GM12878 (cell line): Measurements from ENCODE around the gene RGS19. TPM values are rescaled to one million over a fixed set of nuclear protein-coding genes. Genes with fewer than 3 reads are reported as not detected.

ENCODE experiments used
- ATAC-seq: fragments of 200-7000 bp; cut with Tn5 transposase; 3 replicates; pipeline ENCODE4 v1.9.1; 2020; ENCODE audit warnings: mild to moderate bottlenecking, moderate library complexity
- BruUV-seq: library from RNA; stranded (reverse); fragments of 400-500 nt; replicated peaks from 2 replicates; lab custom pipeline; 2021; lab: Mats Ljungman, UMichigan
- CTCF ChIA-PET: fragments of 300-600 bp; sonication (Branson Sonifier 250); formaldehyde crosslinking; extraction: SDS; loops from one replicate; lab custom pipeline; 2021; ENCODE audit warnings: inconsistent platforms; lab: Yijun Ruan, JAX
- POLR2A ChIA-PET: fragments of 350-600 bp; formaldehyde crosslinking; extraction: SDS; loops from one replicate; lab custom pipeline; 2021; ENCODE audit warnings: inconsistent platforms; lab: Charles Lee
- RAD21 ChIA-PET: fragments of 300-600 bp; sonication (Branson Sonifier 250); formaldehyde crosslinking; loops from one replicate; lab custom pipeline; 2023; ENCODE audit warnings: antibody characterized with exemption; ENCODE audit not compliant: unreplicated experiment; lab: Charles Lee
- SMC1A ChIA-PET: fragments of 300-600 bp; sonication (Branson Sonifier 250); formaldehyde crosslinking; loops from one replicate; lab custom pipeline; 2023; ENCODE audit not compliant: unreplicated experiment, uncharacterized antibody; lab: Charles Lee
- DNase-seq: peaks from one replicate; pipeline ENCODE4 v3.0.0-alpha.2; 2011; ENCODE audit warnings: low read depth, low spot score
- FAIRE-seq: peaks from 3 replicates; lab custom pipeline; 2011; peaks lifted over from hg19 to GRCh38; lab: Jason Lieb, UNC
- H2AFZ ChIP-seq: 2 replicates; pipeline ENCODE4 v1.6.0; 2011; ENCODE audit warnings: low read depth, low read length, control low read depth; ENCODE audit not compliant: control insufficient read depth
- H3K27ac ChIP-seq: 2 replicates; pipeline ENCODE4 v1.5.1; 2011; ENCODE audit warnings: control low read depth; ENCODE audit not compliant: control insufficient read depth, insufficient read depth
- H3K27me3 ChIP-seq, 2 experiments: replicated peaks in 1 of 2; 2 replicates each; pipeline versions ENCODE4 v1.6.0 to v1.6.1; 2011; ENCODE audit warnings: low read length in 1 of 2; ENCODE audit not compliant: control insufficient read depth in 2 of 2, insufficient read depth in 2 of 2
- H3K36me3 ChIP-seq, 2 experiments: 2 replicates each; pipeline ENCODE4 v1.5.1; 2011; ENCODE audit warnings: low read length in 1 of 2; ENCODE audit not compliant: control insufficient read depth in 2 of 2, insufficient read depth in 2 of 2
- H3K4me1 ChIP-seq: 2 replicates; pipeline ENCODE4 v1.6.1; 2011; ENCODE audit warnings: mild to moderate bottlenecking, low read length, moderate library complexity, mixed read lengths; ENCODE audit not compliant: control insufficient read depth, insufficient read depth
- H3K4me2 ChIP-seq: 2 replicates; pipeline ENCODE4 v1.6.0; 2011; ENCODE audit warnings: control low read depth; ENCODE audit not compliant: control insufficient read depth, insufficient read depth
- H3K4me3 ChIP-seq: fragments of 200-600 bp; sonication (generic); 2 replicates; pipeline ENCODE4 v1.5.1; 2016
- H3K79me2 ChIP-seq: 2 replicates; pipeline ENCODE4 v1.6.0; 2011; ENCODE audit warnings: low read length; ENCODE audit not compliant: control insufficient read depth, insufficient read depth
- H3K9ac ChIP-seq: 2 replicates; pipeline ENCODE4 v1.8.0; 2011; ENCODE audit warnings: low read length, control low read depth, mixed read lengths; ENCODE audit not compliant: control insufficient read depth, insufficient read depth
- H3K9me3 ChIP-seq: replicated peaks from 3 replicates; pipeline ENCODE4 v1.5.1; 2011; ENCODE audit warnings: mild to moderate bottlenecking, low read length; ENCODE audit not compliant: control insufficient read depth, insufficient read depth
- H4K20me1 ChIP-seq: 2 replicates; pipeline ENCODE4 v1.6.0; 2011; ENCODE audit not compliant: control insufficient read depth, insufficient read depth
- CREM ChIP-seq: IDR thresholded peaks from 2 replicates; pipeline ENCODE4 v1.6.1; 2014; ENCODE audit warnings: antibody characterized with exemption, low read depth
- DPF2 ChIP-seq: fragments of 450-650 bp; IDR thresholded peaks from 2 replicates; pipeline ENCODE4 v1.6.1; 2017; ENCODE audit warnings: mild to moderate bottlenecking
- E2F4 ChIP-seq: IDR thresholded peaks from 2 replicates; pipeline ENCODE4 v1.6.1; 2012; ENCODE audit warnings: low read depth, low read length, improper control_type of control experiment
- IKZF1 ChIP-seq: fragments of 450-650 bp; conservative IDR thresholded peaks from 2 replicates; pipeline ENCODE4 v1.6.1; 2017; ENCODE audit warnings: antibody characterized with exemption, mild to moderate bottlenecking
- KAT2A ChIP-seq: conservative IDR thresholded peaks from 2 replicates; pipeline ENCODE4 v1.6.1; 2011; ENCODE audit warnings: low read depth, low read length; ENCODE audit not compliant: control insufficient read depth
- KDM1A ChIP-seq: fragments of 200-600 bp; sonication (generic); IDR thresholded peaks from 2 replicates; pipeline ENCODE4 v1.6.1; 2016; ENCODE audit warnings: borderline replicate concordance
- NR2F1 ChIP-seq: fragments of 450-650 bp; conservative IDR thresholded peaks from 2 replicates; pipeline ENCODE4 v1.6.1; 2017; ENCODE audit warnings: mild to moderate bottlenecking
- RAD21 ChIP-seq: IDR thresholded peaks from 2 replicates; pipeline ENCODE4 v1.6.1; 2011; ENCODE audit warnings: mild to moderate bottlenecking, low read depth, low read length, moderate library complexity; ENCODE audit not compliant: insufficient read depth
- RB1 ChIP-seq: fragments of 450-650 bp; formaldehyde crosslinking; IDR thresholded peaks from 2 replicates; pipeline ENCODE4 v1.6.1; 2017; ENCODE audit warnings: mild to moderate bottlenecking, borderline replicate concordance
- RFX5 ChIP-seq: IDR thresholded peaks from 2 replicates; pipeline ENCODE4 v1.6.1; 2011; ENCODE audit warnings: low read depth, low read length, improper control_type of control experiment
- SMARCA5 ChIP-seq: fragments of 450-650 bp; IDR thresholded peaks from 2 replicates; pipeline ENCODE4 v1.6.1; 2017; ENCODE audit warnings: mild to moderate bottlenecking
- SMC3 ChIP-seq: IDR thresholded peaks from 2 replicates; pipeline ENCODE4 v1.6.1; 2011; ENCODE audit warnings: low read length, improper control_type of control experiment, borderline replicate concordance
- SUZ12 ChIP-seq: fragments of 200-600 bp; sonication (generic); IDR thresholded peaks from one replicate; pipeline ENCODE4 v1.6.1; 2018; ENCODE audit warnings: antibody characterized with exemption, mild to moderate bottlenecking; ENCODE audit not compliant: unreplicated experiment
- WGBS: methylation state at CpG from one replicate; pipeline ENCODE4 v1.1.6; 2016; ENCODE audit warnings: low lambda C conversion rate; ENCODE audit not compliant: insufficient replicate concordance, insufficient coverage; ENCODE audit errors: missing lambda C conversion rate; 5-methylcytosine and 5-hydroxymethylcytosine counted together
- in situ Hi-C: fragments of 300-500 bp; cut with MboI; formaldehyde crosslinking; loops from 9 replicates; pipeline ENCODE4 v1.14.3; 2018; ENCODE audit warnings: mixed read lengths
- intact Hi-C: fragments of 100-400 bp; cut with micrococcal nuclease; formaldehyde crosslinking; loops from one replicate; pipeline ENCODE4 v1.14.2; 2022; ENCODE audit not compliant: unreplicated experiment
- polyA plus RNA-seq, 11 experiments: library from polyadenylated mRNA; depleted of rRNA in 4 of 11; unstranded in 6 of 11; stranded (reverse) in 5 of 11; fragments of >200 nt; fragmentation: Nextera tagmentation in 4 of 11; fragmentation: Illumina TruSeq in 1 of 11; extraction: Ambion mirVana in 4 of 11; extraction: Trizol in 1 of 11; gene quantifications; 1 replicate in 1 of 11; 2 replicates in 10 of 11; pipeline versions ENCODE4 v1.2.1 to v1.2.3, GENCODE V29; 2011 to 2016; ENCODE audit warnings: inconsistent platforms in 2 of 11, missing spikeins in 2 of 11, low read depth in 1 of 11
- total RNA-seq, 4 experiments: library from RNA; depleted of rRNA in 3 of 4; stranded (reverse); fragments of >200 nt in 3 of 4; fragmentation: Illumina TruSeq in 1 of 4; extraction: Trizol in 1 of 4; gene quantifications; 2 replicates each; pipeline versions ENCODE4 v1.2.1 to v1.2.3, GENCODE V29; 2013 to 2021
- TF ChIP-seq, protein P1 (sequence below): fragments of 450-650 bp; IDR thresholded peaks from 2 replicates; pipeline ENCODE4 v1.6.1; 2017; ENCODE audit warnings: mild to moderate bottlenecking, moderate library complexity

Gene RGS19
- total and polyA plus RNA-seq, 10 of the 15 experiments (the other 5 are each of a cell fraction or from before 2014, with no cell fraction given), result 0.82 to 62.4 (median 39.8) TPM

- TF ChIP-seq KDM1A, result no peak
- TF ChIP-seq IKZF1, result no peak
Observed at GRCh38 chr20:64102647-64103354, 23.5 kb upstream of the RGS19 start (continued).

DNA sequence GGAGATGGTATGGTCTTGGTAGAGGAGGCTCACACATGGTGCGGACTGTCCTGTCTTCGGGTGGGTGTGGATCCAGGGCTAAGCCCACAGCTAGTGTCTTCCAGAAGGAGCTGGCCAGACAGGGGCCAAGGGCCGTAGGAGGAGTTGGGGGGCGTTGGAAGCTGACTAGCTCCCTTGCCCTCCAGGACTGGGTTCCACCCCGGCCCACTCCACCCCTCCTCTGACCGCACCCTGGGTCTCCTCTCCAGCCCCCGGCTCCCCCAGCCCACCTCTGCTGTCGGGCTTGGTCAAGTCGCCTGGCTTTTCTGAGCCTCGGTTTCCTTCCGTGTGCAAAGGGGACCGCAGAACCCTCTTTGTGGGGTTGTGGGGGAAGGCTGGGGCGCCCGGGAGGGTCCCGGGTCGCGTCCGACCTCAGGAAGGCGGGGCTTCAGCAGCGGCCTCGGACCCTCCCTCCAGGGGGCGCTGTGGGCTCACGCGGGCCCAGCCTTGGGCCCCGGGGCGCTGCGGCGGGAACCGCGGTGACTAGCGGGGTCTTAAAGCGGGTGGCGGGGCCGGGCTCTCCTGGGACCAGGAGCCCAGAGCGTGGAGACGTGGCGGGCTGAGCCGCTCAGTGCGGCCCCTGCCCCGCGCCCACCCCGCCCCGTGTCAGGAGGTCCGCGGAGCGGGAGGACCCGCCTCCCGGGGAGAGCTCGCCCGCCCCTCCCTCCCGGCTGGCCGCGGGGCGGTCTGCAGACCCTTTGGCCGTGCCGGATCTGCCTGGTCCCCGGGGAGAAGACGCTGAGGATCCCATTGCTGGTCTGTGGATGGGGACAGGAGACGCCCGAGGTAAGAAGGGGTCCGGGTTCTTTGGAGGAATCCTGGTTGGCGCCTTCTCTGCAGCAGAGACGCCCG lies 22.7 kb upstream of the RGS19 start:
- no peaks in the 10 kb centered on the region for H3K79me2 ChIP-seq
- ChIA-PET SMC1A (interaction anchor here (1.3 to 1.6 kb wide), 3 partner anchors 10 to 22 kb away, joined by 3 to 5 read pairs (median 3); partner anchors contain the start of genes OPRL1 and RGS19), RAD21 (interaction anchor here (0.6 to 1.3 kb wide), 5 partner anchors 18 to 61 kb away, joined by 3 to 10 read pairs (median 4); no protein-coding TSS in a partner anchor), CTCF (interaction anchor here (0.6 to 2.2 kb wide), 10 partner anchors 9 to 552 kb away, joined by 3 to 16 read pairs (median 4); no protein-coding TSS in a partner anchor), POLR2A (no interaction called here)
- H4K20me1 ChIP-seq, result no peaks in the 10 kb centered on the region
- H3K9ac ChIP-seq, result no peak overlapping the region
- peaks cover 9% of the 10 kb centered on the region for H3K4me1 ChIP-seq
- H3K27me3 ChIP-seq, result peaks cover 4 to 11% of the 10 kb centered on the region in 2 experiments; a peak in 3 of 4 replicates
- ATAC-seq (peak; percentile 83), DNase-seq (no peak), FAIRE-seq (no peak)
- H2AFZ ChIP-seq, result no peak overlapping the region
- intact Hi-C loops (no loop called here), in situ Hi-C loops (no loop called here)
- H3K4me3 ChIP-seq, result peak overlapping the region; percentile 22; the same call in 1 of the 2 replicates
- H3K27ac ChIP-seq, result no peak overlapping the region
- WGBS, result 14% methylated on average over 20 of the region's 64 CpGs
- no peaks in the 10 kb centered on the region for H3K9me3 ChIP-seq
- no TSS peak for BruUV-seq
- H3K4me2 ChIP-seq, result no peak overlapping the region; the same call in none of the 2 replicates
- H3K36me3 ChIP-seq, result no peaks in the 10 kb centered on the region
- TF ChIP-seq SUZ12 (peak; percentile 81), NR2F1 (peak; percentile 43), RAD21 (peak; percentile 40), SMC3 (peak; percentile 19; the same call in 1 of the 2 replicates), RFX5 (no peak), DPF2 (0 out of 2 replicates have a peak, but pooled peaks have one; percentile 42), E2F4 (no peak), KAT2A (no peak), RB1 (0 out of 2 replicates have a peak, but pooled peaks have one; percentile 60), CREM (no peak), SMARCA5 (peak; percentile 74; the same call in 1 of the 2 replicates)
- TF ChIP-seq, protein P1, sequence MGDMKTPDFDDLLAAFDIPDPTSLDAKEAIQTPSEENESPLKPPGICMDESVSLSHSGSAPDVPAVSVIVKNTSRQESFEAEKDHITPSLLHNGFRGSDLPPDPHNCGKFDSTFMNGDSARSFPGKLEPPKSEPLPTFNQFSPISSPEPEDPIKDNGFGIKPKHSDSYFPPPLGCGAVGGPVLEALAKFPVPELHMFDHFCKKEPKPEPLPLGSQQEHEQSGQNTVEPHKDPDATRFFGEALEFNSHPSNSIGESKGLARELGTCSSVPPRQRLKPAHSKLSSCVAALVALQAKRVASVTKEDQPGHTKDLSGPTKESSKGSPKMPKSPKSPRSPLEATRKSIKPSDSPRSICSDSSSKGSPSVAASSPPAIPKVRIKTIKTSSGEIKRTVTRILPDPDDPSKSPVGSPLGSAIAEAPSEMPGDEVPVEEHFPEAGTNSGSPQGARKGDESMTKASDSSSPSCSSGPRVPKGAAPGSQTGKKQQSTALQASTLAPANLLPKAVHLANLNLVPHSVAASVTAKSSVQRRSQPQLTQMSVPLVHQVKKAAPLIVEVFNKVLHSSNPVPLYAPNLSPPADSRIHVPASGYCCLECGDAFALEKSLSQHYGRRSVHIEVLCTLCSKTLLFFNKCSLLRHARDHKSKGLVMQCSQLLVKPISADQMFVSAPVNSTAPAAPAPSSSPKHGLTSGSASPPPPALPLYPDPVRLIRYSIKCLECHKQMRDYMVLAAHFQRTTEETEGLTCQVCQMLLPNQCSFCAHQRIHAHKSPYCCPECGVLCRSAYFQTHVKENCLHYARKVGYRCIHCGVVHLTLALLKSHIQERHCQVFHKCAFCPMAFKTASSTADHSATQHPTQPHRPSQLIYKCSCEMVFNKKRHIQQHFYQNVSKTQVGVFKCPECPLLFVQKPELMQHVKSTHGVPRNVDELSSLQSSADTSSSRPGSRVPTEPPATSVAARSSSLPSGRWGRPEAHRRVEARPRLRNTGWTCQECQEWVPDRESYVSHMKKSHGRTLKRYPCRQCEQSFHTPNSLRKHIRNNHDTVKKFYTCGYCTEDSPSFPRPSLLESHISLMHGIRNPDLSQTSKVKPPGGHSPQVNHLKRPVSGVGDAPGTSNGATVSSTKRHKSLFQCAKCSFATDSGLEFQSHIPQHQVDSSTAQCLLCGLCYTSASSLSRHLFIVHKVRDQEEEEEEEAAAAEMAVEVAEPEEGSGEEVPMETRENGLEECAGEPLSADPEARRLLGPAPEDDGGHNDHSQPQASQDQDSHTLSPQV, result no peak
